Iris pigment epithelial cell (primary cell): ENCODE measurements around the gene IDS.
"Not testable (repeated sequence)": the region's sequence is repeated elsewhere in the genome, so short reads cannot be mapped to it uniquely, and the experiment has no call there.

Source experiments
- DNase-seq: peaks from one replicate; pipeline ENCODE4 v3.0.0-alpha.2; 2011; ENCODE audit warnings: low read depth

Gene IDS, protein sequence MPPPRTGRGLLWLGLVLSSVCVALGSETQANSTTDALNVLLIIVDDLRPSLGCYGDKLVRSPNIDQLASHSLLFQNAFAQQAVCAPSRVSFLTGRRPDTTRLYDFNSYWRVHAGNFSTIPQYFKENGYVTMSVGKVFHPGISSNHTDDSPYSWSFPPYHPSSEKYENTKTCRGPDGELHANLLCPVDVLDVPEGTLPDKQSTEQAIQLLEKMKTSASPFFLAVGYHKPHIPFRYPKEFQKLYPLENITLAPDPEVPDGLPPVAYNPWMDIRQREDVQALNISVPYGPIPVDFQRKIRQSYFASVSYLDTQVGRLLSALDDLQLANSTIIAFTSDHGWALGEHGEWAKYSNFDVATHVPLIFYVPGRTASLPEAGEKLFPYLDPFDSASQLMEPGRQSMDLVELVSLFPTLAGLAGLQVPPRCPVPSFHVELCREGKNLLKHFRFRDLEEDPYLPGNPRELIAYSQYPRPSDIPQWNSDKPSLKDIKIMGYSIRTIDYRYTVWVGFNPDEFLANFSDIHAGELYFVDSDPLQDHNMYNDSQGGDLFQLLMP

DNA sequence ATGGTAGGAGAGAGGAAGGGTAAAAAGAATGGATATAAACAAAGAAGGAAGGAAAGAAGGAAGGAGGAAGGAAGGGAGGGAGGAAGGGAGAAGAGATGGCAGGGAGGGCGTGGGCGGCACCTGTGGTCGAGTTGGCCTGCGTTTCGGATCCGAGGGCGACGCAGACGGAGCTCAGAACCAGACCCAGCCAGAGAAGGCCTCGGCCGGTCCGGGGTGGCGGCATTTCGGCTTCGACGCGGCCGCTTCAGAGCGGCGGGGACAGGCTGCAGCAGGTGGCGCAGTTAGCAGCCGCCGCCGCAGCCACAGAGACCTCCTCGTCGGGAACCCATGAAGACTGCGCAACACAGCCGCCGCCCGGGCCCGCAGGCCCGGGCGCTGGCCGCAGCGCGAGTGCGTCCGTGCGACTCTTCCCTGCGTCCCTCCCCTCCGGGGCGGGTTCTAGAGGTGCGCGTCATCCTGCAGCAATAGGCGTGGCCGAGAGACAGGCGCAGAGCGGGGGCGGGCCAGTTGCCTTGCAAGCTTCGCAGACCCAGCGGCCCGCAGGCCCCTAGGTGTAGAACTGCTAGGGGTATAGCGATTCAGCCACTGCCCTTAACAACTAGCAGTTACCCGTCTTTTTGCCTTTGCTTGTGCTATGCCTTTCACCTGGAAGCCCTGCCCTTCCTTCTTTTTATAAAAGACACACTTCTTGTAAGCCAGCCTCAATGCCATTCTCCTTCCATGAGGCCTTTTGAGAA is at the start of gene IDS:
TSS of gene IDS (minus strand) at position 392 of the 737 bp plus-strand sequence. CDS start at position 223, 169 bp downstream.
- DNase-seq: peak; percentile 86

DNA sequence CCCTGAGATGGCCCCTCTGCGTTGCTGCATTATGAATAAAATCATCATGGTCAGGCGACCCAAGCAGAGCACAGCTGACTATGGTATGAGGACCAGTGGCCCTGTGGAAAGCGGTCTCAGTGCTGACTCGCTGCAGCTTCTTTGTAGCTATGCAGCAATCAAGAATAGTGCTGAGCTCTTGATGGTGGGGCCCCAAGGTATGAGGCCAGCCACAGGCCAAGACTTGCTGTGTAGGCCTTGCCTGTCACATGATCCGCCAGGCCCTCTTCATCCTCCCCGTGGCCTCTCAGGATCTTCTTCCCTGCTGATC is 46.8 kb upstream of the IDS start:
- DNase-seq: not testable (repeated sequence)

DNA sequence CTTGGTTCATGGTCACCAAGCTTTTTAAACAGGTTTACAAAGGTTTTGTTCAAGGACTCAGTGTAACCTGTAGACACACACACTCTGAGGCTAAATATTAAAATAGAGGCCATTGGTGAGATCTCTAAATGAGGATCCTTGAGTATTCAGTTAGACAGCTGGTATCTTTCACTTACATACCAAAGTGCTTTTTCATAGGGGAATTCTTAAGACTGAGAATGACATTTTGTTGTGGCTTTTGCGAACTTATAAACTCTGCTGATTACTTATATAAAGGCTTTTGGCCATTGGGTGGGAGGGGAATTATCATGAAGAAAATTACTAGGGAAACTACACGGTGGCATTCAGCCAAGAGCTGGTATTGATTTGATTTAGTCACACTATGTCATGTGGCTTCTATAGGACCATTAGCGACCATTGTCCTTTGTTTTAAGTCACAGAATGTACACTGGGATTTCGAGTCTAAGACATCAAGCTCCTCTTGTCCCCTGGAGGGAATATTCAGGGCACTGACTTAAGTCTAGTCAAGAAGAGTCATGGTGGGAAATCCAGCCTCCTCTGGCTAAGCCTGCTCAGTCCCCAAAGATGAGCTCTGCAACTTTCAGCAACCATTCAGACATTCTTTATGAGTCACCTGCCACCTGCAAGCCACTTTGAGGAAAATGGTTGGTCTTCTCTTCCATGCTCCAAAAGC is 46.3 kb upstream of the IDS start:
- not testable (repeated sequence) for DNase-seq

DNA sequence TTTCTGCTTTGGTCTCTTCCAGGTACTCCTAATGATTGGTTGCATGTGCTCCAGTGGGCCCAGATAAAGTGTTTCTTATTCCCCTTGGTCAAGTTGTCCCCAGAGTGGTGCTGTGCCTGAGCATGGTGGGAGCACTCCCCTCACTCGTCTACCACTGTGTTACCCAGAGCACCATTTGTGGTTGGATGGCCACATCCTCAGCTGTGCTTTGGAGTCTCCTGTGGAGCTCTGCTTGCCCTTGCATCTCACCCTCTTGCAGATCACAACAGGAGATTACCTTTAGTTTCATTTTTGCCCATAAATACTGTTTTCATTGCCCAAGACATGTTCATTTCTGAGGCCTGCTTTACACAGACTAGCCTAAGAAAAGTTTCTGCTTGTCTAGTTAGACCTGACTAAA is 45.3 kb upstream of the IDS start:
- DNase-seq: not testable (repeated sequence)

DNA sequence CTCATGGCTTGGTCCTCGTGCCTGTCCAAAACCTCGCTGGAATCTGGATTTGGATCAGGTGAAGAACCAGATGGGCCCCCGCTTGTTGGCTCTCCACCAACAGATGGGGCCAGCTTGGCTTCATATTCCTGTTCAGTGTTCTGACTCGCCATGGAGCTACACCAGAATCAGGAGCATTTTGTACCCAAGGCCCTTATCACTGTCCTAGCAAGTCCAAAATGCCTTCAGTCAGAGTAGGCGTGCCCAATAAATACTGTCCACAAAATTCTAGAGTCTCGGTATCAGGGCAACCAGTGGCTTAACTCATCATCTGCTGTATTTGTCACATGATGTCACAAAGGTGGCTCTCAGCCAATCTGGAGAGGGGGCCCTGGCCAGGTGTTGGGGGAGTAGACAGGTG is 44.6 kb upstream of the IDS start, which contains the start of gene HSFX3:
TSS of gene HSFX3 (minus strand) at position 224 of the 400 bp plus-strand sequence. CDS start at position 152, 72 bp downstream.
- DNase-seq: not testable (repeated sequence)

DNA sequence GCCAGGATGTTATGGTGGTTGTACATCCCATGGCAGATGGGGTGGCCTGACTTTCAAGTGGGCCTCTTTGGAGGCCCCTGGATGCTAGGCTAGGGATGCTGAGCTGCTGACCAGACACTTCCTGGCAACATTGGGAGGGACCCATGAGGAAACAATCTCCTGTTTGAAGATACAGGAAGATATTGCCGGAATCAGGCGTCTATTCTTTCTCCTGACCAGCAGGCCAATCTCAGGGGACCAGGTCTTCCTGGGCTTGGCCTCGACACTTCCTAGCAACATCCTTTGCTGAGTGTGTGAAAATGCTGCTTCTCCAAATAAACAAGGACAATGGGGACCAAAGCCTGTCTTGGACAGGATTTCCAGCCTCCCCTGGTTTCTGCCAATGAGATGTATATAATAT is 42.7 kb upstream of the IDS start:
- not testable (repeated sequence) for DNase-seq

DNA sequence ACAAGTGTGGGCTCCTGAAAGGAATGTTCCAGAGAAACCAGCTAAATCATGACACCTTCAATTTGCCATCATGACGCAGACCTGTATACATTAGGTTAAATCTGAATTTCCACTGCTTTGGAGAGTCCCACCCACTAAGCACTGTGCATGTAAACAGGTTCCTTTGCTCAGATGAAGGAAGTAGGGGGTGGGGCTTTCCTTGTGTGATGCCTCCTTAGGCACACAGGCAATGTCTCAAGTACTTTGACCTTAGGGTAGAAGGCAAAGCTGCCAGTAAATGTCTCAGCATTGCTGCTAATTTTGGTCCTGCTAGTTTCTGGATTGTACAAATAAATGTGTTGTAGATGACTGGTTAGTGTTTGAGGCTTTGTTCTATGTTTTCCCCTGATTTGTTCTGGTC is 41.9 kb upstream of the IDS start:
- DNase-seq: not testable (repeated sequence)

DNA sequence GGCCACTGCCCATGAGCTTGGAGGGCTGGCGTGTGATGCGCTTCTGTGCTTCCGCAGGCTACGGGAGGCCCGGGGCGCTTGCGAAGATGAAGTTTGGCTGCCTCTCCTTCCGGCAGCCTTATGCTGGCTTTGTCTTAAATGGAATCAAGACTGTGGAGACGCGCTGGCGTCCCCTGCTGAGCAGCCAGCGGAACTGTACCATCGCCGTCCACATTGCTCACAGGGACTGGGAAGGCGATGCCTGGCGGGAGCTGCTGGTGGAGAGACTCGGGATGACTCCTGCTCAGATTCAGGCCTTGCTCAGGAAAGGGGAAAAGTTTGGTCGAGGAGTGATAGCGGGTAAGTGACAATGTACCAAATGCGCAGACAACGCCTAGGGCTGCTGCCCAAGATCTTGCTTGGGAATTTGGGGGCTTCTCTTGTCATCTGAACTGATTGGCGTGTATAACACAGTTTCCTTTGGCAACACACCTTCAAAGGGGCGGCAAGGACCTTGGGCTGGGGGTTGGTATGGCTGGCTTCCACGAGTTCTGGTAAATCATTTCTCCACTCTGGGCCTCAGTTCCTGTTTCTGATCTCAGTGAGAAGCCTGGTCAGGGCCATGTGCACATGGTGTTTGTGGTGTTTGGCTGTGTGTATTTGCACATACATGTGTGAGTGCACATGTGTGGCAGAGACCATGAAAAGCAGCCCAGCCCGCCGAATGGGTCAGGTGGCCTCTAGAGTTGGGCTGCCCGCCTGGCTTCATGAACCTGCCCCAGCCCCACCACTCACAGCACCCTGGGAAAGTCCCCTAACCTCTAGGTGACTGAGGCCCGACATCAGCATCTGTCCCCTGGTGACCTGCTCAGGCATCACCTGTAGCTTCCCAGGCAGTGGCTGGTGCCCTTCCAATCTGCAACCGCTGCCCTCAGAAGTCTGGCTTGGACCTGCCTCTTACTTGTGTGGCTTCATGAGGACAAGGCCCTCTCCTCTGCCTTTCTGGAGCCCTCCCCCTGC is 40.7 kb upstream of the IDS start:
- DNase-seq: peak; percentile 7

DNA sequence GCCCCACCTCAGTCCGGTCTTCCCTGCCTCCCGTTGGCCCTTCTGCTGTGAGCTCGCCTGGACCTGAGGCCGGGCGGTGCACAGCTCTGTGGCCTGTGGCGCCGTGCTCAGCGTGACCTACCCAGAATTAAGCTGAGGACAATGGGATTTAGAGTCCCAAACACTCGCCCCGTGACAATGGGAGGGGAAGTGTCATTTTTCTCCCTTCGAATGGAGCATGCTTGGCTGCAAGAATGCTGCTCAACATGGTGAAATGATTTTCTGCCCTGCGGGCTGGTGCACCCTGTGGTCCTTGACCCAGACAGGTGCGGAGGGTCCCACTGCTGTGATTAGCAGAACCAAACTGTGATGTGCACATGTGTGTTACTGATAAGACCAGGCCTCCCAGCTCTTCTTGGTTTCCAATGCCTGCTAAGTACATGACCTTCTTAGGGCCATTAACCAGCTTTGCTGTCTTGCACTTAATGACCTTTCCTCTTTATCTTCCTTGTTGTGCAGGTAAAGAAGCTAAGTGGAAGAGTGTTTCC is 36.5 kb upstream of the IDS start:
- DNase-seq: peak; percentile 21

DNA sequence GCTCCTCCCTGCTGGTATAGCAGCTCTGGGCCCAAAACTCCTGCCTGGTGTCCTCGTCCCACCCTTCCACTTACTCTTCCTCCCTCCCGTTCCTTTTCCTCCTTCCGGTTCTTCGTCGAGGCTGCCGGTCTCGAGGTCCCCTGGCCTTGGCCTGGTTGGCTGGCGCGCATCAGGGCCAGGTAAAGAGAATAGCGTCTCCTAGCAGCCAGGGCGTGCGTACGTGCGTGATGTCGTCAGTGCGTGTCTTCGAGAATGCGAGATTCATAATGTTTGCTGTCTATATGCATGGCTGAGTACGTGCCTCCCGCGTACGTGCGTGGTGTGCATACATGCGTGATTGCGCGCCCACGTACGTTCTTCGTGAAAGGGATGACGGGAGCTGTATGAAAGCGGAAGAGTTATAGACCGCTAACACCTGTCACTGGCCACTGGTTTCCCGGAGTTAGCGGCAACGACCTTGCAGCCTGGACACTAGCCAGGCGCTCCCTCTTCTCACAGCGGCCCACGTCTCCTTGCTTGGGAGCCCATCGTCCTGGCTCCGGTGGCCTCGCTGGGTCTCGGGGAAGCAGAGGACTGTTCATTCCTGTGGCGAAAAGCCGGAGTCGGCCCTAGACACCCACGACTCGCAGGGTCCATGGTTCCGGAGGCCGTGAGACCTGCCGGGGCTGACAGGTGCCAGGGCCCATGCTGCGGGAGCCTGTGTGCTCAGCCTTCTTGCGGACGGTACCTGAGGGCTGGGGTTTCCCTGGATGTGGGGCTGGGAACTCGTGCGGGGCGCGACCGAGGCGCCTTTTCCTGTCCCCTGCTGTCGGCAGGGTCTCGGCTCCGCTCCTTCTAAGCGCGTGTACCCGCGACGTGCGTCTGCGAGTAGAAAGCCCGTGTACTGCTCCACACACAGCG is 35.8 kb upstream of the IDS start, which contains the start of gene EOLA1:
TSS of gene EOLA1 (plus strand) at position 392 of the 900 bp plus-strand sequence. CDS start 4,619 bp downstream, outside the sequence.
- peak; percentile 97 for DNase-seq

DNA sequence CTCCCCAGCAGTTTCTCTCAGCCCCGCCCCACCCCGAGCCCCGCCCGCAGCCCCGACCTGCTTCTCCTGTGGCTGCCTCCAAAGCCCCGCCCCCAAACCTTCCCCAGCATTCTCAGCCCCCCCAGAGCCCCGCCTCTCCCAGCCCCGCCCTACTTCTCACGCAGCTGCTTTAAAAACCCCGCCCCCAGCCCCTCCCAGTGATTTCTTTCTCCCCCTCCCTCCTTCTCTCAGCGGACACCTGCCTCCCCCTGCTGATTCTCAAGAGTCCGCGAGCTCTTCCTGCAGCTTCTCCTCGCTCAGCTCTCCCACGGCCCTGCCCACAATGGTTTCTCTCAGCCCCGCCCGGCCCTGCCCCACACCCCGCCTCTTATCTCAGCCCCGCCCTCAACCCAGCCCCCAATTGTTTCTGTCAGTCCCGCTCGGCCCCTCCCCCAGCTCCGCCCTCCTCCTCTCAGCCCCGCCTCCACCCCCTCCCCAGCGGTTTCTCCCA is 35.1 kb upstream of the IDS start:
- peak; percentile 85 for DNase-seq

DNA sequence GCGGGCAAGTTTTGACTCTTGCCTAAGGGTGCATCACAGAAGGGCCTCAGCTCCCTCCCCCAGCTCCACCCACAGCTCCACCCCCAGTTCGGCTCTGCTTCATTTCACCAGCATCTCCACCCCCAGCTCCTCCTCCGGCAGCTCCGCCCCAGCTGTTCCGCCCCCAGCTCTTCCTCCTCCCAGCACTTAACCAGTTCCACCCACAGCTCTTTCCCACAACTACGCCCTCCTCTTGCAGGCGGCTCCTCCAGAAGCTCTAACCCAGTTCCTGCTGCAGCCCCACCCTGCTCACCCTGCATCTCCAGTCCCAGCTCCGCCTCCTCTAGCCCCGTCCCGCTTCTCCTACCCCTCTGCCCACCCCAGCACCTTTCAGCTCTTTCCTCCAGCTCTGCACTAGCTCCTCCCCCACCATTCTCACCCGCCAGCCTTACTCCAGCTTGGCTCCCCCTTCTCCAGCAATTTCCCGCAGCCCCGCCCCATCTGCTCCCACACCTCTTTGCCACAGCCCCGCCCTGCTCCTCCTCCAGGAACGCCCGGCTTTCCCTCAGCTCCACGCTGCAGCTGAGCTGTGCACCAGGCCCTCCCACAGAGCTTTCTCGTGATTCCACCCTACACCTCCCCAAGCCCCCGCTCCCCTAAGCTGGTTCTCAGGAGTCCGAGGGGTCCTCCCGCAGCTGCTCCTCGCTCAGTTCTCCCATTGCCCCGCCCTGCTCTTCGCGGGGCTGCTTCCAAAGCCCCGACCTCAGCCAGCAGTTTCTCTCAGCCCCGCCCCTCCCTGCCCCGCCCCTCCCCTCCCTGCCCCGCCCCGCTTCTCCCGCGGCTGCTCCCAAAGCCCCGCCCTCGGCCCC is 34.4 kb upstream of the IDS start:
- peak; percentile 95 for DNase-seq

DNA sequence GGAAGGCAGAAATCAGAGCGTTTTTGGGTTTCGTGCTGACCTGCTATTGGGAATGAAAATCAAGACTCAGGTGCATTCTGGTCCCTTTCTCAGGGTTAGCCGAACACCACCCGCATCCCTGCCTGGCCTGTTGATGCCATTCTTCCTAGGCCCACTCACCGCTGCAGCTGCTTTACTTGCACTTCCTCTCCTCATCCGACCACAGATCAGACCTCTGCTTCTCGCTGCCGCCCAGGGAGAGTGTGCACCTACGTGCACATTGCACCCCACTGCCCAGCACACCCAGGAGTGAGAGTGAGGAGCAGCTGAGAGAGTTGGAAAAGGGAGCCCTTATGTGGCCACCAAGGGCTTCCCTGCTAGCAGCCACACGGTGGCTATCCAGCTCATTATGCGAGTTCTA is 32.4 kb upstream of the IDS start:
- not testable (repeated sequence) for DNase-seq

DNA sequence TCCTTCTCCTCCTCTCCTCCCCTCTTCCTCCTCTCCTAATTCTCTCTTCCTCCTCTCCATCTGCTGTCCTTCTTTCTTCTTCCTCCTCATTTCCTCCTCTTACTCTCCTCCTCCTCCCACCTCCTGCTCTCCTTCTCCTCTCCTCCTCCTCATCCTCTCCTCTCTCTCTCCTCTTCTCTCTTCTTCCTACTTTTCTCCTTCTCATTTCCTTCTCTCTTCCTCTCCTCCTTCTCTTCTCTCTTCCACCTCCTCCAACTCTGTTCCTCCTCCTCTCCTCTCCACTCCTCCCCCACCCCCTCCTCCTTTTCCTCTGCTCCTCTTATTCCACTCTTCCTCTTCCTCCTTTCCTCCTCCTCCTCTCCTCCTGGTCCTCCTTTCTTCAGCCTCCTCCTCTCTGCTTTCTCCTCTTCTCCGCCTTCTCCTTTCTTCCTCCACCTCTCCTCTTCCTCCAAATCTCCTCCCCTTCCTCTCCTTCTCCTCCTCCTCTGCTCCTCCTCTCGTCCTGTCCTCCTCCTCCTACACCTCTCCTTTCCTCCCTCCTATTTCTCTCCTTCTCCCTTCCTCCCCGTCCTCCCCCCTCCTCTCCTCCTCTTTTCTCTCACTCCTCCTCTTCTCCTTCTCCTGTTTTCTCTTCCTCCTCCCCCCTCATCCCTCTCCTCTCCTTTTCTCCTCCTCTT is 30.0 kb upstream of the IDS start:
- not testable (repeated sequence) for DNase-seq

DNA sequence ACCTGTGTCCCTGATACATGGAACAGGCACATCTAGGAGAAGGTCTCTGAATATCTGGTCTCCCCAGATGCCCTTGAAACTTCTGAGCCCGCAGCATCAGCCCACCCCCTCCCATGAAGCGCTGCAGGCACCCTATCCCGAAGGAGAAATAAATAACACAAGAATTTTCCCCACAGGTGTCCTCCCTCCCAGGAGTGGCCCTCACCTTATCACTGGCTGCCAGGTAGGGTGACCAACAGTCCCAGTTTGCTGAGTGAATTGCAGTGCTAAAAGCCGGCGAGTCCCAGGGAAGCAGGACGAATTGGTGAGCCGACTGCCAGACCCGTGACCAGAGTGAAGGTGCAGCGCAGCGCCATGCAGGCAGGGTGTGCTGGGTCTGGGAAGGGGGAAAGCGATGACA is 28.9 kb upstream of the IDS start:
- DNase-seq: not testable (repeated sequence)

DNA sequence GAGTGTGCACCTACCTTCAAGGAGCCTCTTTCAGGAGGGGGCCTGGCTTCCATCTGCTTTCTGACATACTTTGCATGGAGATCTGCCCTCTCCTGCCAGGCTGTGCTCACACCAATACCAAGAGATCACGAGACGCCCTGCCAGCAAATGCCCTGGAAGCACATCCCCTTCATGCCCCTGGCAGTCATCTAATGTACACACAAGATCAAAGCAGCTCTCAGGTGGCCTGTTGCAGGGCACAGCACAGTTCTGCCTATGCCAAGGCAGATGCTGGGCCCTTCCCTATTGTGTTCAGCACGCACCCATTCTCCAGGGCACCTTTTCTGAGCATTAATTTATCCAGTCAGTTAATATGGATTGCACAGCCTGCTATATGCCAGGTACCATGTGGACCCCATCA is 27.8 kb upstream of the IDS start:
- not testable (repeated sequence) for DNase-seq

DNA sequence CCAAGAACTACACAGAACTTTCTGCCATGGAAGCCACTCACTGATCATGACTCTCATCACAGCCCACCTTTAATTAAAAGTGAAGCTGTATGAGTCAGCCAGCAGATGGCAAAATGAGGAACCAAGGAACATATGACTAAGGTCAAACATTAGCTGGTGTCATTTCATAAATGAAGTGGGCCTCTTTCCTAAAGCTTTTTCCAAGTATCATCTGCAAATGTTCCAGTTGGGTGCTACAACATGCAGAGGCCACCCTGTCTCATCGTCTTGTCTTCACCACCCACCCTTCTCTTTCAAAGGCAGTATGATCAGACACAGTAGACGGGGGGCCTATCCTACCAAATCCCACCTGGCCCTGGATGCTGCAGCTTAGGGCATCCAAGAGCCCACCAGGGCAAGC is 26.5 kb upstream of the IDS start:
- no peak for DNase-seq

DNA sequence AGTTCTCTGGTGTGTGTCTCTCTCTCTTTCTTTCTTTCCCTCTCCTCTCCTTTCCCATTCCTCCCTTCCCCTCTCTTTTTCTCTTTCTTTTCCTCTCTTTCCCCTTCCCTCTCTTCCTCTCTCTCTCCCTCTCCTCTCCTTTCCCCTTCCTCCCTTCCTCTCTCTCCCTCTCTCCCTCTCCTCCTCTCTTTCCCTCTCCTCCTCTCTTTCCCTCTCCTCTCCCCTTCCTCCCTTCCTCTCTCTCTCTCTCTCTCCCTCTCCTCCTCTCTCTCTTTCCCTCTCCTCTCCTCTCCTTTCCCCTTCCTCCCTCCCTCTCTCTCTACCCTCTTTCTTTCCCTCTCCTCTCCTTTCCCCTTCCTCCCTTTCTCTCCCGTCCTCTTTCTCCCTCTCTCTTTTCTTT is 23.3 kb upstream of the IDS start:
- no peak for DNase-seq
